Measurements from ENCODE around the gene ATRAID. TPM values are rescaled to one million over a fixed set of nuclear protein-coding genes. Genes with fewer than 3 reads are reported as not detected.

Gene ATRAID
- total RNA-seq, 1 donor from 2014 or later = 103 TPM

DNA sequence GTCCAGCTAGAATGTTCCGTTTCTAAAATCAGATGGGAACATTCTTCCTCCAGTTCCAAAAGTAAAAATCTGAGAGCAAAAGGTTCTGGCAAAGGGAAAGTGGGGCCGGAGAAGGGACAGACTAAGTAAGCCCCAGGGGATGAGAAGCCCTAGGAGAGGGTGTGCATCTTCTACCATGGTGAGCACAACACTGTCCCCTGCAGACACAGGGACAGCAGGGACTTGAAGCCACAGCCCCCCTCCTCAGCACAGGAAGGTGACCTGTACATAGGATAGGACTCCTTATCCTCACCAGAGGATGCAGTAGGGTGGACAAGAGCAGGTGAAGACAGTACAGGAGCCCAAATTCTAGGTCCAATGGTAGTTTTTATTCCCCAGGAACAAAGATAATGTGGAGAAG lies 12.6 kb upstream of the ATRAID start:
- Mint-ChIP-seq H3K4me1 (ENCODE audit: unreplicated experiment) (no peaks in the 10 kb centered on the region), H3K4me3 (no peak overlapping the region), H3K9me3 (no peaks in the 10 kb centered on the region), H3K27ac (no peak overlapping the region), H3K36me3 (peaks cover 15% of the 10 kb centered on the region), H3K27me3 (no peaks in the 10 kb centered on the region)
- TF ChIP-seq, protein P1, sequence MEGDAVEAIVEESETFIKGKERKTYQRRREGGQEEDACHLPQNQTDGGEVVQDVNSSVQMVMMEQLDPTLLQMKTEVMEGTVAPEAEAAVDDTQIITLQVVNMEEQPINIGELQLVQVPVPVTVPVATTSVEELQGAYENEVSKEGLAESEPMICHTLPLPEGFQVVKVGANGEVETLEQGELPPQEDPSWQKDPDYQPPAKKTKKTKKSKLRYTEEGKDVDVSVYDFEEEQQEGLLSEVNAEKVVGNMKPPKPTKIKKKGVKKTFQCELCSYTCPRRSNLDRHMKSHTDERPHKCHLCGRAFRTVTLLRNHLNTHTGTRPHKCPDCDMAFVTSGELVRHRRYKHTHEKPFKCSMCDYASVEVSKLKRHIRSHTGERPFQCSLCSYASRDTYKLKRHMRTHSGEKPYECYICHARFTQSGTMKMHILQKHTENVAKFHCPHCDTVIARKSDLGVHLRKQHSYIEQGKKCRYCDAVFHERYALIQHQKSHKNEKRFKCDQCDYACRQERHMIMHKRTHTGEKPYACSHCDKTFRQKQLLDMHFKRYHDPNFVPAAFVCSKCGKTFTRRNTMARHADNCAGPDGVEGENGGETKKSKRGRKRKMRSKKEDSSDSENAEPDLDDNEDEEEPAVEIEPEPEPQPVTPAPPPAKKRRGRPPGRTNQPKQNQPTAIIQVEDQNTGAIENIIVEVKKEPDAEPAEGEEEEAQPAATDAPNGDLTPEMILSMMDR (conservative IDR thresholded peaks at IDR 0.05) = no peak
- DNase-seq (ENCODE audit: extremely low spot score, unreplicated experiment) = no peak

DNA sequence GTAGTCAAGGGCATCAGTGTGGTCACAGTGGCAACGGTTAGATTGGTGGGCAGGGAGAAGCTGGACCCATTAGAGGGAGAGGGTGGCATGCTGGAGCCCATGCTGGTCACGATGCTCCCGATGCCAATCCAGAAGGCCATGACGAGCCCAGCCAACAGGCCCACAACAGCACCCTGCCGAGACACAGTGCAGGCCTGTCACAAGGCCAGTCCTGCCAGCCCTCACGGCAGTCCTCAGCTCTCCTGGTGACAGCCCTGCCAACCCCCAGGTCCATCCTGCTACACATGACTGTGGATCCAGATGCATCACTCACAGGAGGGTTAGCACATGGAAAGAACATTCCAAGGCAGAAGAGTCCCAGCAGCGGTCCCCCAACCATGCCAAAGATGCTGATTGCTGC lies 10.2 kb upstream of the ATRAID start:
- TF ChIP-seq, protein P1 (conservative IDR thresholded peaks at IDR 0.05) = no peak
- Mint-ChIP-seq H3K27me3 (no peaks in the 10 kb centered on the region), H3K36me3 (peaks cover 23% of the 10 kb centered on the region), H3K4me1 (ENCODE audit: unreplicated experiment) (no peaks in the 10 kb centered on the region), H3K9me3 (no peaks in the 10 kb centered on the region), H3K27ac (no peak overlapping the region), H3K4me3 (no peak overlapping the region)
- DNase-seq (ENCODE audit: extremely low spot score, unreplicated experiment) = no peak

DNA sequence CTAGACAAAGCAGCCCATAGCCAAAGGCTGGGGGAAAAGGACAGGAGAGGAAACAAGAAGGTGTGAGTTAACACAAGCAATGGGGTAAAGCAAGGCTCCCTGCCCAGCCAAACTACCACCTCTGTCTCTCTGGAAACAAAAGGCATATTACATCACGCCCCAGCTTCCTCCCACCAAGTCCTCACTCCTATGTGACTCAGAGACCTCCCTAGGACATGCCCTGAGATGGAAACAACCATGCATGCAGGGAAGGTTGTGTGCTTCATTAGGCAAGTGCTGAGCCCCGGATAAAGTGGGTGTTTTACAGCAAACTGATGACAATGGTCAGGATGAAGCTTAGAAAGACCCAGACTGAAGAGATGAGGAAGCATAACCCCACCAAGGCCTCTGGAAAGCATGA lies 9.0 kb upstream of the ATRAID start:
- peaks cover 29% of the 10 kb centered on the region for H3K36me3 Mint-ChIP-seq
- H3K27ac Mint-ChIP-seq = no peak overlapping the region
- H3K4me1 Mint-ChIP-seq (ENCODE audit: unreplicated experiment) = peaks cover 4% of the 10 kb centered on the region
- TF ChIP-seq, protein P1 (conservative IDR thresholded peaks at IDR 0.05) = no peak
- DNase-seq (ENCODE audit: extremely low spot score, unreplicated experiment) = no peak
- no peaks in the 10 kb centered on the region for H3K27me3 Mint-ChIP-seq
- H3K4me3 Mint-ChIP-seq = no peak overlapping the region
- no peaks in the 10 kb centered on the region for H3K9me3 Mint-ChIP-seq

DNA sequence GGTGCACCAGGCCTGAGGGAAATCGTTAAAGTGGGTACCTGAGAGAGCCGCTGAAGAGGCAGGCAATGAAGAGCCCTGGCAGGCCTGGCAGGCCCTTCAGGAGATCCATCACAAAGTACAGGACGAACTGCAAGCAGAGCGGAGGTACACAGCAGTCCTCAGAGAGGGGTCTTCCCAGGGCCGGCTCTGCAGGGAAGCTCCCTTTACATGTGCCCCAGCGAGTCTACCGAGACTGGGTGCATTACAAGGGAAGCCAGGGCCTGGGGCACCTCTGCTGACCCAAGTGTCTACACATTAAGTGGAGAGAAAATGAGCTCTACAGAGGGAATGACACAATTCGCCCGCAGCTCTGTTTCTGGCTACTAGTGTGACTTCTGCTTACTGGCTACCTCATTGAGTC lies 8.1 kb upstream of the ATRAID start:
- Mint-ChIP-seq H3K9me3 (no peaks in the 10 kb centered on the region), H3K27ac (no peak overlapping the region), H3K4me3 (no peak overlapping the region), H3K27me3 (no peaks in the 10 kb centered on the region), H3K36me3 (peaks cover 27% of the 10 kb centered on the region), H3K4me1 (ENCODE audit: unreplicated experiment) (peaks cover 4% of the 10 kb centered on the region)
- TF ChIP-seq, protein P1 (conservative IDR thresholded peaks at IDR 0.05) = no peak
- DNase-seq (ENCODE audit: extremely low spot score, unreplicated experiment) = no peak

DNA sequence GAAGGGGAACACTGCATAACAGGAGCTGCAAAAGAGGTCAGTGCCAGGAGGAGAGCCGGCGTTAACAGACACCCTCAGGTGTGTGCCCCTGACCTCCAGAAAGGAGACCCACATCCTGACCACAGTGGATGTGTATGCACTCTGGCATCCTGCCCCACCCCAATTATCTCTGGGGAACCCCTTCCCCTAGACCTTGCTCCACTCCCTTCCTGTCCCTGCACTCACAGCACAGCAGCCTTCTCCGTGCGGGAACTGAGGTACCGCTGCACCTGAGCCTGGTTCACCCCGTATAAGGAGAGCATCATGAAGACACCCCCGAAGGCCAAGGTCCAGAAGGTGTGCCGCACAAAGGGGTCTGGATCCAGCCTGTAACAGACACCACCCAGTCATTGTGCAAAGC lies 7.3 kb upstream of the ATRAID start:
- no peak for DNase-seq (ENCODE audit: extremely low spot score, unreplicated experiment)
- Mint-ChIP-seq H3K27ac (no peak overlapping the region), H3K9me3 (no peaks in the 10 kb centered on the region), H3K4me1 (ENCODE audit: unreplicated experiment) (peaks cover 9% of the 10 kb centered on the region), H3K27me3 (no peaks in the 10 kb centered on the region), H3K4me3 (no peak overlapping the region), H3K36me3 (peaks cover 28% of the 10 kb centered on the region)
- TF ChIP-seq, protein P1 (conservative IDR thresholded peaks at IDR 0.05) = no peak

DNA sequence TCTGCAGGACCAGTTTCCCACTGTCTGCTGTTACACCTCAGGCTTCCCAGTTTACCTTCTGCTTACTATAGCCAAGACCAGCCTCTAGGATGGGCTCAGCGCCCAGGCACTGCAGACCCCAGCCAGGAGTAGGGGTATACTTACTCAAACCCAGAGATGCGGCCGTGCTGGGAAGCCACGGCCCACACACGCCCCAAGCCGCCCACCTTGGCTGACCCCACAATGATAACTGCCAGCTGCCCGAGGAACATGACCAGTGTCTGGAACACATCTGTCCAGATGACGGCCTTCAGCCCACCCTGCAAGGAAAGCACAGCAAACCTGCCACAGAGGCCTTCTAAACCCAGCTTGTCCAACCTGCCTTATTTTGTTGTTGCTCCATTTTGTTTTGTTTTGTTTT lies 6.6 kb upstream of the ATRAID start:
- no peak overlapping the region for H3K27ac Mint-ChIP-seq
- no peak overlapping the region for H3K4me3 Mint-ChIP-seq
- peaks cover 33% of the 10 kb centered on the region for H3K36me3 Mint-ChIP-seq
- no peaks in the 10 kb centered on the region for H3K27me3 Mint-ChIP-seq
- no peaks in the 10 kb centered on the region for H3K9me3 Mint-ChIP-seq
- TF ChIP-seq, protein P1 (conservative IDR thresholded peaks at IDR 0.05) = no peak
- peaks cover 16% of the 10 kb centered on the region for H3K4me1 Mint-ChIP-seq (ENCODE audit: unreplicated experiment)
- DNase-seq (ENCODE audit: extremely low spot score, unreplicated experiment) = no peak

Data from type B pancreatic cell (in vitro differentiated cells).